C4-2B (cell line): ENCODE results near the gene CFB.
"Not testable (repeated sequence)": the region's sequence is repeated elsewhere in the genome, so short reads cannot be mapped to it uniquely, and the experiment has no call there.

ENCODE experiments used
- ZFX ChIP-seq: fragments of 450-650 bp; IDR thresholded peaks from 2 replicates; pipeline ENCODE4 v1.6.1; 2017
- TF ChIP-seq, protein P1 (sequence below): fragments of 450-650 bp; conservative IDR thresholded peaks from 2 replicates; pipeline ENCODE4 v1.5.1; 2017; ENCODE audit warnings: mild to moderate bottlenecking

DNA sequence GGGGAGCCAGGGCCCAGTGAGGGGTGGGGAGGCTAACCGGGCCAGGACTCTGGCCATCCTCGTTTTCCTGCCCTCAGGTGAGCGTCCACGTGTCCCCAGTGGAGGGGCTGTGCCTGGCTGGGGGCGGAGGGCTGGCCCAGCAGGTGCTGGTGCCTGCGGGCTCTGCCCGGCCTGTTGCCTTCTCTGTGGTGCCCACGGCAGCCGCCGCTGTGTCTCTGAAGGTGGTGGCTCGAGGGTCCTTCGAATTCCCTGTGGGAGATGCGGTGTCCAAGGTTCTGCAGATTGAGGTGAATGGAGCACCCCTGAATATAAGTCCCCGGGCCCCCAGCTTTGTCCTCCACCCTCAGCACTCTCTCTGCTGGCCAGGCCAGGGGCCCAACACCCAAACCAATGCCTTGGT is 48.5 kb downstream of the CFB start:
- TF ChIP-seq, protein P1, sequence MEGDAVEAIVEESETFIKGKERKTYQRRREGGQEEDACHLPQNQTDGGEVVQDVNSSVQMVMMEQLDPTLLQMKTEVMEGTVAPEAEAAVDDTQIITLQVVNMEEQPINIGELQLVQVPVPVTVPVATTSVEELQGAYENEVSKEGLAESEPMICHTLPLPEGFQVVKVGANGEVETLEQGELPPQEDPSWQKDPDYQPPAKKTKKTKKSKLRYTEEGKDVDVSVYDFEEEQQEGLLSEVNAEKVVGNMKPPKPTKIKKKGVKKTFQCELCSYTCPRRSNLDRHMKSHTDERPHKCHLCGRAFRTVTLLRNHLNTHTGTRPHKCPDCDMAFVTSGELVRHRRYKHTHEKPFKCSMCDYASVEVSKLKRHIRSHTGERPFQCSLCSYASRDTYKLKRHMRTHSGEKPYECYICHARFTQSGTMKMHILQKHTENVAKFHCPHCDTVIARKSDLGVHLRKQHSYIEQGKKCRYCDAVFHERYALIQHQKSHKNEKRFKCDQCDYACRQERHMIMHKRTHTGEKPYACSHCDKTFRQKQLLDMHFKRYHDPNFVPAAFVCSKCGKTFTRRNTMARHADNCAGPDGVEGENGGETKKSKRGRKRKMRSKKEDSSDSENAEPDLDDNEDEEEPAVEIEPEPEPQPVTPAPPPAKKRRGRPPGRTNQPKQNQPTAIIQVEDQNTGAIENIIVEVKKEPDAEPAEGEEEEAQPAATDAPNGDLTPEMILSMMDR, result not testable (repeated sequence)
- TF ChIP-seq ZFX, result not testable (repeated sequence)
